Kidney tubule cell (primary cell): ENCODE results near the gene SUOX.
"Not testable (repeated sequence)": the region's sequence is repeated elsewhere in the genome, so short reads cannot be mapped to it uniquely, and the experiment has no call there.

Experiments used
- DNase-seq: peaks from one replicate; pipeline ENCODE4 v3.0.0-alpha.2; 2018; ENCODE audit warnings: low spot score

SUOX gene

GRCh38 chr12:56020423-56021184 is 23.5 kb downstream of the SUOX start, which contains the start of gene IKZF4:
TSS of gene IKZF4 (plus strand) at chr12:56021043. CDS start at chr12:56021494, 451 bp downstream.
- no peak for DNase-seq

GRCh38 chr12:56021889-56022497 is 24.9 kb downstream of the SUOX start:
- DNase-seq = no peak

DNA sequence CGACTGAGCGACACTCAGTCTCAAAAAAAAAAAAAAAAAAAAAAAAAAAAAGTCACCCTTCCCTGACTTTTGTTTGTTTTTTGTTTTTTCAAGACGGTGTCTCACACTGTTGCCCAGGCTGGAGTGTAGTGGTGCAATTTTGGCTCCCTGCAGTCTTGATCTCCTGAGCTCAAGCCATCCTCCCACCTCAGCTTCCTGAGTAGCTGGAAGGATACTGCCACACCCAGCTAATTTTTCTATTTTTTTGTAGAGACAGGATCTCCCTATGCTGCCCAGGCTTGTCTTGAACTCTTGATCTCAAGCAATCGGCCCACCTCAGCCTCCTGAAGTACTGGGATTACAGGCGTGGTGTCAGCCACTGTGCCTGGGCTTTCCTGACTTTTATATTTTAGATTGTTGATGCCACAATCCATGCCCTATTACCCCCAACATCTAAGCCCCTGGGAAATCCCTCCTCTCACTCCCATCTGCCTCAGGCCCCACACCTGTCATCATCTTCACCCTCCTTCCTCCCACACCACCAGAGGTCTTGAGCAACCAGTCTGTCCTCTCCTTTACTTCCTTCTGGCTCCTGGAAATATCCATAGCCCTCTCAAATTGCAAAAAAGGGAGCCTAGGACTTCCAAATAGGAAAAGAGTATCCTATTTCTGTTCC is 31.6 kb downstream of the SUOX start:
- no peak for DNase-seq

- no peak for DNase-seq
Measured at GRCh38 chr12:56029166-56029519, 32.1 kb downstream of the SUOX start.

GRCh38 chr12:56029666-56030293 is 32.7 kb downstream of the SUOX start:
- peak; percentile 59 for DNase-seq

DNA sequence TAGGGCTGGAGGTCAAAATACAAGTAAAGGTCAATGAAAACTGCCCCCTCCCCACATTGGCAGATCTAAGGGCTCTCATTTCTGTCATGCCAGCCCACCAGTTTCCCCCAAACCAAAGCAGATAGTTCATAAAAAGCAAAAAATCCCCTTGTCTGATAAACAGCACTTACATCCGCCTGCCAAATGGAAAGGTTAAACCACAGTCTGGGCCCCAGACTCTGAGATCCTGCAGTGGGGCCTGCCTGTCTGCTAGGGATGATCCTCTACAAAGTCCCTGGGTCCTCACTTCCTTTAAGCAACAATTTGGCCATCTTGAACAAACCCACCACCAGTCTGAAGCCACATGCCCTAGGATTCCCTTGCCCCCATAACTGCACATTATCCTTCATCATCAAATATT is 34.9 kb downstream of the SUOX start:
- no peak for DNase-seq

DNA sequence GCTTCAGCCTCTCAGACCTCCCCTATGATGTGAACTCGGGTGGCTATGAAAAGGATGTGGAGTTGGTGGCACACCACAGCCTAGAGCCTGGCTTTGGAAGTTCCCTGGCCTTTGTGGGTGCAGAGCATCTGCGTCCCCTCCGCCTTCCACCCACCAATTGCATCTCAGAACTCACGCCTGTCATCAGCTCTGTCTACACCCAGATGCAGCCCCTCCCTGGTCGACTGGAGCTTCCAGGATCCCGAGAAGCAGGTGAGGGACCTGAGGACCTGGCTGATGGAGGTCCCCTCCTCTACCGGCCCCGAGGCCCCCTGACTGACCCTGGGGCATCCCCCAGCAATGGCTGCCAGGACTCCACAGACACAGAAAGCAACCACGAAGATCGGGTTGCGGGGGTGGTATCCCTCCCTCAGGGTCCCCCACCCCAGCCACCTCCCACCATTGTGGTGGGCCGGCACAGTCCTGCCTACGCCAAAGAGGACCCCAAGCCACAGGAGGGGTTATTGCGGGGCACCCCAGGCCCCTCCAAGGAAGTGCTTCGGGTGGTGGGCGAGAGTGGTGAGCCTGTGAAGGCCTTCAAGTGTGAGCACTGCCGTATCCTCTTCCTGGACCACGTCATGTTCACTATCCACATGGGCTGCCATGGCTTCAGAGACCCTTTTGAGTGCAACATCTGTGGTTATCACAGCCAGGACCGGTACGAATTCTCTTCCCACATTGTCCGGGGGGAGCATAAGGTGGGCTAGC is 37.7 kb downstream of the SUOX start:
- DNase-seq = no peak

DNA sequence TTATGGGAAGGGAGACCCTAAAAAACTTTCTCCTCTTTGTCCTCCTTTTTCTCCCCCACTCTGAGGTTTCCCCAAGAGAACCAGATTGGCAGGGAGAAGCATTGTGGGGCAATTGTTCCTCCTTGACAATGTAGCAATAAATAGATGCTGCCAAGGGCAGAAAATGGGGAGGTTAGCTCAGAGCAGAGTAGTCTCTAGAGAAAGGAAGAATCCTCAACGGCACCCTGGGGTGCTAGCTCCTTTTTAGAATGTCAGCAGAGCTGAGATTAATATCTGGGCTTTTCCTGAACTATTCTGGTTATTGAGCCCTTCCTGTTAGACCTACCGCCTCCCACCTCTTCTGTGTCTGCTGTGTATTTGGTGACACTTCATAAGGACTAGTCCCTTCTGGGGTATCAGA is 40.1 kb downstream of the SUOX start:
- no peak for DNase-seq

GRCh38 chr12:56038022-56038655 is 41.1 kb downstream of the SUOX start:
- DNase-seq = no peak

GRCh38 chr12:56040151-56040550 is 43.1 kb downstream of the SUOX start:
- no peak for DNase-seq

- DNase-seq = no peak
Measured at GRCh38 chr12:56040963-56041551, 44.0 kb downstream of the SUOX start.

DNA sequence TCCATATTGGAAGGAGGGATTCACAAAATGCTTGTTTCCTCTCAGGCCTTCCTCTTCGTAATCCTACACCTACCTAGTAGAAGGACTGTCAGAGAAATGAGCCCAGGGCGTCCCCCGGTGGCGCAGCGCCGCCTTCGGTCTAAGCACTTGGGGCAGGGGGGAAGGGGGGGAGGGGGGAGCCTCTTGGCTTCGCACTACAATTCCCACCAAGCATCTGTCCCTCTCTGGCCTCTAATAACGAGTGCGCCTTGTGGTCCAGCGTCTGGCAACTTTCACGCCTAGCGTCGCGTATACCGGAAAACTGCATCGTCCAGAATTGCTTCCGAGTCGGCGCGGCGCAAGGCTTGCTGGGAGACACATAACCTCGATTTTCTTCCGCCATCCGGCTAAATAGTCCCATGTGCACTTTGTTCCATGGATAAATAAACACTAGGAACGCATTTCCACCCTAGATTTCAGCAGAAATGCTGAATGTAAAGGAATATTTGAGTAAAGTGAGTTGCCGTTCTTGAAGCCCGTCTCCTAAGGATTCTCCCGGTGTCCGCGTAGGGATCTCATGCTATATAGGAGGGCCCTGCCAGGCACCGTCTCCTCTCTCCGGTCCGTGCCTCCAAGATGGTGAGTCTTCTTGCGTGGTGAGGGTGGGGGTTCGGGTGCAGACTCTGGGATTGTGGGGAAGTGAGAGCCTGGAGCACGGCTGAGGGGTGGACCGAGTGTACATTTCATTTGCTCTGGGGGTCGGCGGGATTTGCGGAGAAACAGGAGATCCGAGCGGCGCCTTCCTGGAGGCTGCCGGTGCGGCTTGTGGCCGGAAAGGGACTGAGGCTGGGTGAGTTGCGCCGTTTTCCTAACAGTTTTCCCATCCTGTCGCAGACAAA is 44.7 kb downstream of the SUOX start, which contains the start of gene RPS26:
RPS26 (plus strand) TSS at position 367 of the 878 bp plus-strand sequence; CDS start at position 616, 249 bp downstream.
- DNase-seq = peak; percentile 100

- not testable (repeated sequence) for DNase-seq
Measured at GRCh38 chr12:56042430-56042813, 45.3 kb downstream of the SUOX start.

DNA sequence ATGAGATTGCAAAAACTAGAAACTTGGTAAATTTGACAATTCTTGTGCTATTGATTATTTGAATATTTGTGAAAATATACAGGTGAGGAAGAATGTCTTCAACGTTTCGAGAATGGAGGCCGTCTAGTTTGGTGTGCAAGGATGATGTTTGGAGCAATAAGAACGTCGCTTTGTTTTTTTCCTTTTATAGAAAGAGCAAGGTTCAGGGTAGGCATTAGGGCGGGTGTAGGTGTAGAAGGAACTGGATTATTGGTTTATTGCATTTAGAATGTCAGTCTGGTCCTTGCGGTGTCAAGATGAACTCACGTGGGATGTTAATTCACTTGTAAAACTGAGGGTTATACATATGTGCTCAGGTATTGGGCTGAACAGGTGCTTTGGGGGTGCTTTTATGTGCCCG is 45.8 kb downstream of the SUOX start:
- no peak for DNase-seq

DNA sequence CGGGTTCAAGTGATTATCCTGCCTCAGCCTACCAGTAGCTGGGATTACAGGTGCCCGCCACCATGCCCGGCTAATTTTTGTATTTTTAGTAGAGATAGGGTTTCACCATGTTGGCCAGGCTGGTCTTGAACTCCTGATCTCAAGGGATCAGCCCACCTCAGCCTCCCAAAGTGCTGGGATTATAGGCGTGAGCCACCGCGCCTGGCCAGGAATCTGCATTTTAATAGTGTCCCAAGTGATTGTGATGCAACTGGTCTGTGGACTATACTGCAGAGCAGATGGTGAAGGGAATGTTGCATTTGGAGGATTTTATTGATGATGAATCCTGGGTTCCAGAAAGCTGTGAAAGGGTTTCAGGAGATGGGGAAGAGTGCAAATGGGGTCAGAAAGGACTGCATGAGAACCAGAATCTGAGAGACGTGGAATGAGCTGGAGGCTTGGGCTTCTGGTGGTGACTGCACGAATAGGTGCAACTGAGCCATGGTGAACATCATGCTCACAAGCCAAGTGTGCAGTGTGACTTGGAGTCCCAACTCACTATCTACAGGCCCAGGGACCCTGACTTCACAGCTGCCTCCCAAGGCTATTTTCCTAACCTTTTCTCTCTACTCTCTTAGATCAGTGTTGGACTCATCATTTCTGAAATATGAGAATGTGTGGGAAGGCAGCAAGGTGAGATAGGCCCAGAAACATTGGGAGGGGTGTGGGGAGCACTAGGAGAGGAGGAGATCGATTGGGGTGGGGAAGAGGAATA is 49.1 kb downstream of the SUOX start:
- DNase-seq = no peak

DNA sequence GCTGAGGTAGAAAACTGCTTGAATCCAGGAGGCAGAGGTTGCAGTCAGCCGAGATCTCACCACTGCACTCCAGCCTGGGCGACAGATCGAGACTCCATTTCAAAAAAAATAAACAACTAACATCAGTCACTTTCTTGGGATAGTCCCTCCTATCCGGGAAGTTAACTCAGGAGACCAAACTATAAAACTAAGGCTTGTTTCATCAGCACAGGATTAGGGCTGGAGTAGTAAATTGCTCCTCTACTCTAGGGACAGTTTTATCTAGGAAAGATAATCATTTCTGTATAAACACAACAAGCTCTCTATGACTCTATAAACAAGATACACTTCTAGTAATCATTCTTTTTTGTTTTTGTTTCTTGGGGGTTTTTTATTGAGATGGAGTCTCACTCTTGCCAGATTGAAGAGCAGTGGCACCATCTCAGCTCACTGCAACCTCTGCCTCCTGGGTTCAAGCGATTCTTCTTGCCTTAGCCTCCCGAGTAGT is 56.4 kb downstream of the SUOX start:
- DNase-seq = no peak
